GM18505 (cell line): Measurements from ENCODE around the gene TROAP.

Experiments
- ATAC-seq: cut with Tn5 transposase; IDR thresholded peaks from one replicate; pipeline ENCODE4 v1.9.1; 2021; ENCODE audit not compliant: unreplicated experiment
- POLR2A ChIP-seq: IDR thresholded peaks from 4 replicates; pipeline ENCODE4 v1.6.1; 2011; ENCODE audit warnings: borderline replicate concordance; ENCODE audit not compliant: insufficient read depth, insufficient read length; ENCODE audit errors: extremely low read depth

The TROAP gene

GRCh38 chr12:49287876-49288275, 35.2 kb upstream of the TROAP start:
- TF ChIP-seq POLR2A = no peak
- ATAC-seq = no peak

GRCh38 chr12:49288412-49288853, 34.6 kb upstream of the TROAP start:
- ATAC-seq = no peak
- TF ChIP-seq POLR2A = no peak

- no peak for ATAC-seq
- TF ChIP-seq POLR2A = no peak
Observed at GRCh38 chr12:49288922-49289555, 34.0 kb upstream of the TROAP start.

- no peak for TF ChIP-seq POLR2A
- no peak for ATAC-seq
Observed at GRCh38 chr12:49292729-49293055, 30.4 kb upstream of the TROAP start.

GRCh38 chr12:49293056-49293956, 29.7 kb upstream of the TROAP start:
- no peak for TF ChIP-seq POLR2A
- no peak for ATAC-seq

GRCh38 chr12:49294086-49294803, 28.8 kb upstream of the TROAP start:
- ATAC-seq = no peak
- TF ChIP-seq POLR2A = no peak

GRCh38 chr12:49294804-49295081, 28.3 kb upstream of the TROAP start:
- ATAC-seq = no peak
- no peak for TF ChIP-seq POLR2A

- no peak for TF ChIP-seq POLR2A
- ATAC-seq = no peak
Observed at GRCh38 chr12:49295082-49295936, 27.7 kb upstream of the TROAP start, which contains the start of gene PRPH. Gene PRPH, plus strand, starts transcription at chr12:49295147. Its CDS starts 54 bp downstream, at chr12:49295201.

GRCh38 chr12:49296034-49296835, 26.8 kb upstream of the TROAP start:
- no peak for TF ChIP-seq POLR2A
- ATAC-seq = no peak

- no peak for TF ChIP-seq POLR2A
- no peak for ATAC-seq
Observed at GRCh38 chr12:49296836-49297694, 26.0 kb upstream of the TROAP start.

GRCh38 chr12:49297695-49298060, 25.4 kb upstream of the TROAP start:
- TF ChIP-seq POLR2A = no peak
- ATAC-seq = no peak
